Medulla oblongata (tissue), 1 donor: ENCODE results near the gene DNAJC11.
A peak's percentile ranks its signal among the peaks of the same experiment; 100 is the strongest.
"Not testable (repeated sequence)": the region's sequence is repeated elsewhere in the genome, so short reads cannot be mapped to it uniquely, and the experiment has no call there.

Experiments
- DNase-seq: peaks from one replicate; pipeline ENCODE4 v3.0.0-alpha.2; 2015; ENCODE audit errors: extremely low spot score

The DNAJC11 gene

GRCh38 chr1:6701437-6702153 is at the start of gene DNAJC11:
TSS of gene DNAJC11 (minus strand) at chr1:6701816. CDS start at chr1:6701800, 16 bp downstream.
- DNase-seq: peak; percentile 91

- no peak for DNase-seq
Measured at GRCh38 chr1:6750490-6750889, 48.9 kb upstream of the DNAJC11 start.

DNA sequence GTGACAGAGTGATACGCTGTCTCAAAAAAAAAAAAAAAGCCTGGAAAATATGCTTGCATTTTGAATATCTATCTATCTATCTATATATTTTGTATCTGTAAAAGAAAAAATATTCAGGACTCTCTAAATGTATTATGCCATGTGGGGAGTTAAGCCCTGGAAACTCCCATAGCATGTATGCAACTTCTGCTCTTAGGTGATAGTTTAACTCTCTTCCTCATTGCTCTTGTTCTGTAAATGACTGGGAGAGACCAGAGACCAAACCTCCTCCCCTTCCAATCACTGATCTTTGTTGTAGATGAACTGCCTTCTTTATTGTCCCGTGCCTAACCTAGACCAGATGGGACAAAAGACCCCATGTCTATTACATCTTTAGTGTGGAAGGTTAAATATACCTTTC is 46.1 kb upstream of the DNAJC11 start:
- DNase-seq: no peak

DNA sequence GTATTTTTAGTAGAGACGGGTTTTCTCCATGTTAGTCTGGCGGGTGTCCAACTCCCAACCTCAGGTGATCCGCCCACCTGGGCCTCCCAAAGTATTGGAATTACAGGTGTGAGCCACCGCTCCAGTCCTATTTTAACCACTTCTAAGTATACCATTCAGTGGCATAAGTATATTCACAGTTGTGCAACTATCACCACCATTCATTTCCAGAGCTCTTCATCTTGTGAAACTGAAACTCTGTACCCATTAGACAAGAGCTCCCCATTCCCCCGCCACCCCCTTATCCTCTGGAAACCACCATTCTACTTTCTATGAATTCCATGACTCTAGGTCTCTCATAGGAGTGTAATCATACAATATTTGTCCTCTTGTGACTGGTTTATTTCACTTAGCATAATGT is 43.5 kb upstream of the DNAJC11 start:
- DNase-seq: no peak

GRCh38 chr1:6743189-6744101 is 41.8 kb upstream of the DNAJC11 start:
- DNase-seq: peak; percentile 81

- DNase-seq: not testable (repeated sequence)
Measured at GRCh38 chr1:6742676-6743188, 41.1 kb upstream of the DNAJC11 start.

DNA sequence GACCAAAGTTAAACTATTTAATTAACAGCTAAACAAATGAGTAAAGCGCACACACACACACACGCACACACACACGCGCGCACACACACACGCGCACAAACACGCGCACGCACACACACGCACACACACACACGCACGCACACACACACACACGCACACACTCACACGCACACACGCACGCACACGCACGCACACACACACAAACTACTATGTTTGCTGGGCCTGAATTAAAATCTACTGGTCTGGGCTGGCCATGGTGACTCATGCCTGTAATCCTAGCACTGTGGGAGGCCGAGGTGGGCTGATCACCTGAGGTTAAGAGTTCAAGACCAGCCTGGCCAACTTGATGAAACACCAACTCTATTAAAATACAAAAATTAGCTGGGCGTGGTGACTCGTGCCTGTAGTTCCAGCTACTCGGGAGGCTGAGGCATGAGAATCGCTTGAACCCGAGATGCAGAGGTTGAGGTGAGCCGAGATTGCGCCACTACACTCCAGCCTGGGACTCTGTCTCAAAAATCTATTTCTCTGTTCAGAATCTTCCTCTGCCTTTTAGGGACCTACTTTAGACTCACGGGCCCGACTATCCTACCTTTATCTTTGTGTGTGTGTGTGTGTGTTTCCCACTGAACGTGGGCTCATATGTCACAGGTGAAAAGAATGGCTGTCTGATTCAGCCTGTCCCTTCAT is 37.5 kb upstream of the DNAJC11 start:
- DNase-seq: no peak

DNA sequence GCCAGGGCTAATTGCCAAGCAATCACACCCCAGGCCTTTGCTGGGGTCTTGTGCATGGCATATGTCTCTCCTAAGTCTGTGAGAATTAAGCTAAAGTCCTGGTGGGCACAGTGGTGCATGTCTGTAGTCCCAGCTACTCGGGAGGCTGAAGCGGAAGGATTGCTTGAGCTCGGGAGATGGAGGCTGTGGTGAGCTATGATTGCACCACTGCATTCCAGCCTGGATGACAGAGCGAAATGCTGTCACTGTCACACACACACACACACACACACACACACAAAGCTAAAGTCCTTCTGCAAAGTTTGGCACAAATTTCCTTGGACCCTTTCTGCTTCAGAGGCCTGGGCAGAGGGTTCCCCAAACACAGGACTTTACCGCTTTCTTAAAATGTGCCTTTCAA is 31.3 kb upstream of the DNAJC11 start:
- DNase-seq: no peak

DNA sequence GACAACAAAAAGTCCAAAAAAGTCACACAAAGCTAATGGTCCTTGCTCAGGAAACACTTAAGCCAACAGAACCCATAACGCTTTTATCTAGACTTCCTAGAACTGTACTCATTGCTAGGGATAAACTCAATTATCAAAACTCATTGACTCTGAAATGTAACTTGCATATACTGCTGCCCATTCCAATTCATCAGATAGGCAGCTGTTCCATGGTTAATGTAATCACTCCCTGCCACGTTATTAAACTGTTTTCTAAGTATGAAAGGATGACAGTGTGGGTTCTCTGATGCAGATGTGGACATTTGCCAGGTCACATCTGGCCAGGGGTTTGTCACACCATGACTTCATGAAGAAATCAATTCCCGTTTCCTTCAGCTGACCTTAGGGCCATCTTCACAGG is 30.3 kb upstream of the DNAJC11 start:
- DNase-seq: no peak

GRCh38 chr1:6730880-6731279 is 29.3 kb upstream of the DNAJC11 start:
- no peak for DNase-seq

- DNase-seq: no peak
Measured at GRCh38 chr1:6730473-6730872, 28.9 kb upstream of the DNAJC11 start.

DNA sequence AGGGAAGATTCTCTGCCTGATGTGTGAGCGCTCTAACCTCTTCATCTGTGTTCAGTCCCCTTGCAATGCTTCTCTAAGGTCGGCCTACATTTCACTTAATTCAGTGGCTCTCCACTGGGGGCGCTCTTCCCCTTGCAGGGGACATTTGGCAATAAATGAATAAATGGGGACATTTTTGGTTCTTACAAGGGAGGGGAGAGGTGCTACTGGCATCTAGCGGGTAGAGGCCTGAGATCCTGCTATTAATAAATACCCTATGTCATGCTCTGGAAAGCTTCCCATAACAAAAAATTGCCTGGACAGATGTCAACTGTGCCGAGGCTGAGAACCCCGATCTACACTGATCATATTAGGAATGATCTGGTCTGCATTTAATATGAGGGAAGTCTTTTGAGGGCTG is 25.9 kb upstream of the DNAJC11 start:
- DNase-seq: peak; percentile 70

DNA sequence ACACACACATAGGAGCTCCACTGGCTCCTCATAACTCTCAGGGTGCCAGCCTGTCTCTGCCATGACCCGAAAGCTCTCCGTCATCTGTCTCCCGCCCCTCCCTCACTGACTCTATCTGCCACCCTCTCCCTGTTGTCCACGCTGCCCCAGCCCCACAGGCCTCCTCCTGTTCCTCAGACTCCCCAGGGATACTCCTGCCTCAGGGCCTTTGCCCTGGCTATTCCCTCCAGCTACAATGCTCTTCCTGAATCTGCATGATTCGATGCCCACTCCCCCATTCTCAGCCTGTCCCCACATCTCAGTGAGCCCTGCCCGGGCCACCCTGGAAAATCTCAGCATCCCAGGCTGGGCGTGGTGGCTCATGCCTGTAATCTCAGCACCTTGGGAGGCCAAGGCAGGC is 24.6 kb upstream of the DNAJC11 start:
- no peak for DNase-seq

DNA sequence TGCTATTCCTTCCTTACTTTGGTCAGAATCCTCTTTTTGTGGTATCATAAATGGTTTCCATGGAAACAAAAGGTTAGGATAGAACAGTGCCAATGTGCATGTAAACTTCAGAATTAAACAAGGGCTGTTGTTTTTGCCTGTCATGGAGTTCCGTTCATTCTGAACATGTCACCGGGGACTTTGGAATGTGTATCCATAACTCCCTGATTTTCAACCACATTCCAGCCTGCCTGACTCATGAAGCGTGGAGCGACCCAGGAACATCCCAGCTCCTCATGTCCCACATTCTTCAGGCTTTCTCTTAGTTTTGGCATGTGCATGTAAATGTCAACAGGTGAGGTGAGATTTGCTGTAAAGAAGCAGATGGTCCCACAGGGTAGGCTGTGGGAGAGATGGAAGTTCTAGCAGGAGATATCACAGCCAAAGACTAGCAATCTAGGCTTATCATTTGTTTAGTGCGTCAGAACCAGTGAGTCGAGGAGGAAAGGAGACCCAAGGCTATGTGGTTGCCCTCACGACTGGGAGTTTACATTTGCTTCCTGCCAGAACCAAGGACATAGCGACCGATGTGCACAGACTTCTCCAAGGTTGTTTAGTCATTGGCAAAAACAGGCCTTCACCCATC is 23.0 kb upstream of the DNAJC11 start:
- DNase-seq: no peak

GRCh38 chr1:6723621-6724428 is 22.2 kb upstream of the DNAJC11 start:
- no peak for DNase-seq

DNA sequence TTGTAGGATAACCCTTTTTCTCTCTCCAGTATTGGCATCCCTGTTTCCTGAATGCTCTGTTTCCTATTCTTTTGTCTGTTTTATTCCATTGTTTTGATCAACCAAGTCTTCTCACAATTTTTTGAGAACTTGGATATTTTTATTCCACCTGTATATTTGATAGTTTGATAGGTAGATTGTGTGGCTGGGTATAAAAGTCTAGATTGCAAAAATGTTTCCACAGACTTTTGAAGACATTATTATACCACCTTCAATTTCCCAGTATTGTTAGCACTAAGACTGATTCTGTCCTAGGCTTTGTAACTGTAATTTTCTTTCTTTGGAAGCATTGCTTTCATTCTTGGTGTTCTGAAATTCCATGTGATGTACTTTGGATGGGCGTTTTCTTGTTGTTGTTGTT is 9.6 kb upstream of the DNAJC11 start:
- no peak for DNase-seq

DNA sequence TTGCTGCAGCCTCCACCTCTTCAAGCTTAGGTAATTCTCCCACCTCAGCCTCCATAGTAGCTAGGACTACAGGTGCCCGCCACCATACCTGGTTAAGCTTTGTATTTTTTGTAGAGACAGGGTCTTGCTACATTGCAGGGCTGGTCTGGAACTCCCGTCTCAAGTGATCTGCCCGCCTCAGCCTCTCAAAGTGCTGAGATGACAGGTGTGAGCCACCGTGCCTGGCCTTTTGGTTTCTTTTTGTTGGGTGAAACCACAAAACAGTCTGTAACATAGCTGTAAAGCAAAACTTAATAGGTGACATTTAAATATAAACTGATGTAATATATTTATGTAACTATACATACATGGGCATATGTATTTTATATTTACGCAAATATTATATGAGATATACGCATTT is 3.1 kb upstream of the DNAJC11 start:
- no peak for DNase-seq

DNA sequence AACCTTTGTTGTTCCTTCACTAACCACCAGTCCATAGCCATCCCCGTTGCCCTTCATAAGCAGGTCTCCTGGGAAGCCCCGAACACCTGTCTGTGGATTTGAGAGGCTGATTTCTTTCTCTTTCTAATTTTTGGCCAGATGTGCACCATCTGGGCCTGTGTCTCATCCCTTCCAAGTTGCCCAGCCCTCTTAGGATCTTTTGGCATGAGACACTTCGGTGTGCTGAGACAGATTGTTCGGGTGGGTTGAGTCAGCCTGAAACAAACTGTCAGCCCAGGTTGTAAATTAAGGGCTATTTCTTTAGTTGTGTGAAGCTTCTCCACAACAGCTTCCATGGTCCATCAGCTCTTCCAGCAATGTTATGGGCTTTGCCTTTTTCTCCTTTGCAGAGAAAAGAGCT is 1.4 kb upstream of the DNAJC11 start:
- no peak for DNase-seq

DNA sequence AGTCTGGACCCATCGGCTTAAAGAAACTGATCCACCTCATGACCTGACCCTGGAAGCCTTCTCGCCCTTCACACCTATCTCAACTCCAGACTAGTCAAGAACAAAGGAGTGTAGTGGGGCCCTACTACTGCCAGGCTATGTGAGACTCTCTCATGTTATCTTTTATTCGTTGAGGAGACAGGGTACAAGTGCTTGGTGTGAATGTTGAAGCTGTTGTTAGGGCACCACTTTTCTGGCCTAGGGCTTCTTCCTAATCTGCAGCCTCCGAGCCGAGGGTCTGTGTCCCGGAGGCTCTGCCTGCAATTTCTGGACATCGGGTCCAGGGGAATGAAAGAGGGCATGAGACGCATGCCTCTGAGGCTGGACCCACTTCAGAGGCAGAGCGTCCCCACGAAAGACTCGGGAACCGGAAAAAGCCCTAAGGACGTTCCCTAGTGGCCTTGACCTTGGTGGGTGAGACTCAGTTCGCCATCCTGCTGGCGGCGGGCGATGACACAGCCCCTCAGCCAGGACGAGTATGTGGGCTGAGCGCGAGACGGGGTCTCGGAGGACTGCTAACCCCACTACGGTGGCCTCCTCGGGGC is 671 bp downstream of the DNAJC11 start:
- no peak for DNase-seq

- not testable (repeated sequence) for DNase-seq
Measured at GRCh38 chr1:6699915-6700314, 1.7 kb downstream of the DNAJC11 start.

DNA sequence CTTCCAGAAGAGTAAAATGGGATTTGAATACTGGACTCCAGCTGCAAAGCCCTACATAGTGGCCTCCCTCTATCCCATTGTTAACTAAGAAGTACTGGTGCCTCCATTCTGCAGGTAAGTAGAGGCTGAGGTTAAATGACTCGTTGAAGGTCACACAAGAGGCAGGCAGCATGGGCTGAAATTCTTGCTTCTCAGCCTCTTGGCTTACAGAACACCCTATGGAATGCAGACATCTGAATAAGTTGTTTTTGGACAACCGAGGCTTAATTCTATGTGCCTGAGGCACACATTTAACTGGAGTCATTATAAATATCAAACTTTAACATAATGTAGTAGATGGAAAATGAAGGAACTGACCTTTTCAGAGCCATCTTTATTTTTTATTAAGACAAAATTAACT is 5.7 kb downstream of the DNAJC11 start:
- DNase-seq: no peak
